HuH-7.5 (cell line): ENCODE data around the gene ZNF280C.

ENCODE experiments used
- DNase-seq: peaks from one replicate; pipeline ENCODE4 v3.0.0; 2011; ENCODE audit warnings: low spot score

ZNF280C gene

GRCh38 chrX:130176354-130176776 lies 92.3 kb downstream of the ZNF280C start:
- no peak for DNase-seq

- no peak for DNase-seq
Measured at GRCh38 chrX:130174937-130175336, 93.8 kb downstream of the ZNF280C start.

- DNase-seq: no peak
Measured at GRCh38 chrX:130174045-130174704, 94.5 kb downstream of the ZNF280C start.

- no peak for DNase-seq
Measured at GRCh38 chrX:130173190-130173895, 95.4 kb downstream of the ZNF280C start.

- no peak for DNase-seq
Measured at GRCh38 chrX:130172127-130172845, 96.4 kb downstream of the ZNF280C start.

- DNase-seq: no peak
Measured at GRCh38 chrX:130171446-130172126, 97.1 kb downstream of the ZNF280C start, which contains the start of gene RAB33A. TSS of gene RAB33A (plus strand) at chrX:130171962. CDS start at chrX:130172063, 101 bp downstream.

GRCh38 chrX:130170752-130171445 lies 97.8 kb downstream of the ZNF280C start:
- peak; percentile 68 for DNase-seq

- DNase-seq: no peak
Measured at GRCh38 chrX:130167040-130167439, 101.7 kb downstream of the ZNF280C start.

GRCh38 chrX:130166503-130166777 lies 102.3 kb downstream of the ZNF280C start:
- DNase-seq: no peak

- peak; percentile 67 for DNase-seq
Measured at GRCh38 chrX:130165703-130166502, 102.8 kb downstream of the ZNF280C start, which contains the start of gene AIFM1. TSS of gene AIFM1 (minus strand) at chrX:130165841. CDS start at chrX:130165656, 185 bp downstream.

- DNase-seq: no peak
Measured at GRCh38 chrX:130165181-130165702, 103.5 kb downstream of the ZNF280C start.

GRCh38 chrX:130163398-130163797 lies 105.3 kb downstream of the ZNF280C start:
- no peak for DNase-seq

- no peak for DNase-seq
Measured at GRCh38 chrX:130162094-130162735, 106.5 kb downstream of the ZNF280C start.

- no peak for DNase-seq
Measured at GRCh38 chrX:130159776-130160175, 108.9 kb downstream of the ZNF280C start.

- no peak for DNase-seq
Measured at GRCh38 chrX:130158311-130158710, 110.4 kb downstream of the ZNF280C start.

- DNase-seq: no peak
Measured at GRCh38 chrX:130155564-130155963, 113.1 kb downstream of the ZNF280C start.
